Hepatocyte (in vitro differentiated cells): Measurements from ENCODE around the gene SEH1L. TPM values are rescaled to one million over a fixed set of nuclear protein-coding genes. Genes with fewer than 3 reads are reported as not detected.

Experiments
- DNase-seq: peaks from one replicate; pipeline ENCODE4 v3.0.0-alpha.2; 2016; ENCODE audit warnings: low spot score
- H2AFZ ChIP-seq: fragments of 200-600 bp; sonication (generic); 2 replicates; pipeline ENCODE4 v1.6.0; 2016; ENCODE audit warnings: antibody characterized with exemption, mild to moderate bottlenecking
- H3K27ac ChIP-seq: fragments of 200-600 bp; sonication (generic); 2 replicates; pipeline ENCODE4 v1.5.1; 2016; ENCODE audit warnings: mild to moderate bottlenecking
- H3K27me3 ChIP-seq: fragments of 200-600 bp; sonication (generic); 2 replicates; pipeline ENCODE4 v1.6.1; 2016
- H3K36me3 ChIP-seq: fragments of 200-600 bp; sonication (generic); replicated peaks from 2 replicates; pipeline ENCODE4 v1.5.1; 2016; ENCODE audit warnings: low read depth; ENCODE audit not compliant: insufficient read depth
- H3K4me1 ChIP-seq: fragments of 200-600 bp; sonication (generic); 2 replicates; pipeline ENCODE4 v1.5.1; 2016; ENCODE audit warnings: mild to moderate bottlenecking, moderate library complexity; ENCODE audit not compliant: insufficient read depth
- H3K4me2 ChIP-seq: fragments of 200-600 bp; sonication (generic); 2 replicates; pipeline ENCODE4 v1.6.0; 2016
- H3K4me3 ChIP-seq: fragments of 200-600 bp; sonication (generic); 2 replicates; pipeline ENCODE4 v1.5.1; 2016; ENCODE audit warnings: mild to moderate bottlenecking
- H3K79me2 ChIP-seq: fragments of 200-600 bp; sonication (generic); 2 replicates; pipeline ENCODE4 v1.6.0; 2017; ENCODE audit warnings: mild to moderate bottlenecking
- H3K9me2 ChIP-seq: fragments of 200-600 bp; sonication (generic); replicated peaks from 2 replicates; pipeline ENCODE4 v1.6.0; 2017; ENCODE audit warnings: mild to moderate bottlenecking; ENCODE audit not compliant: insufficient read depth
- H3K9me3 ChIP-seq: fragments of 200-600 bp; sonication (generic); 2 replicates; pipeline ENCODE4 v1.5.1; 2016; ENCODE audit warnings: low read depth, mild to moderate bottlenecking
- H4K20me1 ChIP-seq: fragments of 200-600 bp; sonication (generic); 2 replicates; pipeline ENCODE4 v1.6.0; 2016; ENCODE audit warnings: mild to moderate bottlenecking; ENCODE audit not compliant: insufficient read depth, poor library complexity, severe bottlenecking
- EZH2 ChIP-seq: fragments of 200-600 bp; sonication (generic); IDR thresholded peaks from 2 replicates; pipeline ENCODE4 v1.6.1; 2016; ENCODE audit warnings: antibody characterized with exemption, mild to moderate bottlenecking, borderline replicate concordance
- EZH2phosphoT487 ChIP-seq: fragments of 200-600 bp; sonication (generic); IDR thresholded peaks from one replicate; pipeline ENCODE4 v1.6.1; 2018; ENCODE audit warnings: antibody characterized with exemption, mild to moderate bottlenecking, low read depth, moderate library complexity; ENCODE audit not compliant: unreplicated experiment, severe bottlenecking
- WGBS: methylation state at CpG from one replicate; pipeline ENCODE4 v1.1.6; 2016; ENCODE audit warnings: low lambda C conversion rate; ENCODE audit errors: missing lambda C conversion rate; 5-methylcytosine and 5-hydroxymethylcytosine counted together
- polyA plus RNA-seq: library from polyadenylated mRNA; unstranded; fragments of >200 nt; fragmentation: Nextera tagmentation; extraction: Ambion mirVana; gene quantifications from 2 replicates; pipeline ENCODE4 v1.2.1, GENCODE V29; 2016
- total RNA-seq: library from RNA; depleted of rRNA; stranded (reverse); fragments of >200 nt; gene quantifications from 2 replicates; pipeline ENCODE4 v1.2.3, GENCODE V29; 2014
- TF ChIP-seq, protein P1 (sequence below): fragments of 200-600 bp; sonication (generic); IDR thresholded peaks from 2 replicates; pipeline ENCODE4 v1.5.1; 2016; ENCODE audit warnings: antibody characterized with exemption, mild to moderate bottlenecking; ENCODE audit not compliant: poor library complexity

SEH1L gene
- total and polyA plus RNA-seq, 2 experiments from 2014 or later = 24.0 to 25.8 TPM

DNA sequence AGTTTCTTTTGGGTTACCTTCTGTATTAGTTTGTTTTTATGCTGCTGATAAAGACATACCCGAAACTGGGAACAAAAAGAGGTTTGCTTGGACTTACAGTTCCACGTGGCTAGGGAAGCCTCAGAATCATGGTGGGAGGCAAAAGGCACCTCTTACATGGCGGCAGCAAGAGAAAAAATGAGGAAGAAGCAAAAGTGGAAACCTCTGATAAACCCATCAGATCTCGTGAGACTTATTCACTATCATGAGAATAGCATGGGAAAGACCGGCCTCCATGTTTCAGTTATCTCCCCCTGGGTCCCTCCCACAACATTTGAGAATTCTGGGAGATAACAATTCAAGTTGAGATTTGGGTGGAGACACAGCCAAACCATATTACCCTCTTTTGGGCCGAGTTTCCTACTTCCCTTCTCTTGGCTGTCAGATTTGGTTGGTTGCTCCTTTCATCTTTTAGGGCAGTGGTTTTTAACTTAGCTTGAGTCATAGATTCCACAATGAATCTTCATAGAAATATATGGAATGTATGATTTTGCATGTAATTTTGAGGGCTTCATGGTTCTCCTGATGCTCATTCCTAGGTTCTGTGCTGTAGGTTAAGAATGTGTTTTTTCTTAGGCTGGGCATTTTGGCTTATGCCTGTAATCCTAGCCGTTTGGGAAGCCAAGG lies 87.6 kb downstream of the SEH1L start:
- Histone ChIP-seq H3K4me2 (no peak overlapping the region), H3K36me3 (no peaks in the 10 kb centered on the region), H3K9me3 (no peaks in the 10 kb centered on the region), H3K27ac (no peak overlapping the region), H3K27me3 (no peaks in the 10 kb centered on the region), H3K4me3 (no peak overlapping the region), H3K9me2 (no peaks in the 10 kb centered on the region), H4K20me1 (no peaks in the 10 kb centered on the region), H3K79me2 (no peaks in the 10 kb centered on the region), H3K4me1 (no peaks in the 10 kb centered on the region), H2AFZ (no peak overlapping the region)
- no peak for DNase-seq
- WGBS = 93% methylated on average over 7 of the region's 7 CpGs
- TF ChIP-seq EZH2phosphoT487 = no peak
- TF ChIP-seq, protein P1, sequence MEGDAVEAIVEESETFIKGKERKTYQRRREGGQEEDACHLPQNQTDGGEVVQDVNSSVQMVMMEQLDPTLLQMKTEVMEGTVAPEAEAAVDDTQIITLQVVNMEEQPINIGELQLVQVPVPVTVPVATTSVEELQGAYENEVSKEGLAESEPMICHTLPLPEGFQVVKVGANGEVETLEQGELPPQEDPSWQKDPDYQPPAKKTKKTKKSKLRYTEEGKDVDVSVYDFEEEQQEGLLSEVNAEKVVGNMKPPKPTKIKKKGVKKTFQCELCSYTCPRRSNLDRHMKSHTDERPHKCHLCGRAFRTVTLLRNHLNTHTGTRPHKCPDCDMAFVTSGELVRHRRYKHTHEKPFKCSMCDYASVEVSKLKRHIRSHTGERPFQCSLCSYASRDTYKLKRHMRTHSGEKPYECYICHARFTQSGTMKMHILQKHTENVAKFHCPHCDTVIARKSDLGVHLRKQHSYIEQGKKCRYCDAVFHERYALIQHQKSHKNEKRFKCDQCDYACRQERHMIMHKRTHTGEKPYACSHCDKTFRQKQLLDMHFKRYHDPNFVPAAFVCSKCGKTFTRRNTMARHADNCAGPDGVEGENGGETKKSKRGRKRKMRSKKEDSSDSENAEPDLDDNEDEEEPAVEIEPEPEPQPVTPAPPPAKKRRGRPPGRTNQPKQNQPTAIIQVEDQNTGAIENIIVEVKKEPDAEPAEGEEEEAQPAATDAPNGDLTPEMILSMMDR = no peak
- no peak for TF ChIP-seq EZH2

DNA sequence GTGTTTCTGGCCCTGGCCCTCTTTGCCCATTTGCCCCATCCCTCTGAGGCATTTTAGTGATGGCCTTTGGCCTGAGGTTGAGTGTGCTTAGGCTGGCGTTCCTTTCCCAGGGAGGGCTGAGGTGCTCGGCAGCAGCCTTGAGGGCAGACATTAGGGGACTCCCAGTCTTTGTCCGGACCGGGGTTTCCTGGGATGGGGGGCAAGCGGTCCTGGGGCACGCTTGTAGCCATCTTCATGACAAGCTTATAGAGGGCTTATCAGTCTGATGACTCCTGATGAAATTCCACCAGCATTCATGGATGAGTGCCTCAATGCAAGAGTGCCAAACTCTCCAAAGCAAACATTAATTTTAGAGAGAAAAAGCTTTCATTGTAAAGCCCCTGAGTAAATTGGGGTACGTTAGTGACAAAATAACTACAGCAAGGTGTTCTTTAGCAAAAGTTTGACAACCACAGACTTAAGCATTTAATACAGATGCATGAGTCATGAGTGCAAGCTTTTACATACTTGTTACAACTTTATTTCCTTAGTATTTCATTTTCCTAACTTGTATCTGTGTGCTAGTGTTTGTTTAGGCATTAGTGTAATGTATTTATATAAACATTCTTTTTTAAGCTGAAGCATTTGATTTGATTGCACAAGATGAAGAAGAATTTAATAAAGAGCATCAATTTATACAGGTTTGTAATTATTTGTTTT lies 89.0 kb downstream of the SEH1L start:
- H2AFZ ChIP-seq = no peak overlapping the region
- no peaks in the 10 kb centered on the region for H3K79me2 ChIP-seq
- DNase-seq = no peak
- no peak overlapping the region for H3K4me2 ChIP-seq
- no peaks in the 10 kb centered on the region for H3K9me2 ChIP-seq
- TF ChIP-seq EZH2 (no peak), EZH2phosphoT487 (no peak)
- TF ChIP-seq, protein P1 = no peak
- H3K4me3 ChIP-seq = no peak overlapping the region
- WGBS = 84% methylated on average over 7 of the region's 7 CpGs
- no peaks in the 10 kb centered on the region for H3K9me3 ChIP-seq
- no peaks in the 10 kb centered on the region for H4K20me1 ChIP-seq
- no peak overlapping the region for H3K27ac ChIP-seq
- H3K36me3 ChIP-seq = no peaks in the 10 kb centered on the region
- no peaks in the 10 kb centered on the region for H3K4me1 ChIP-seq
- no peaks in the 10 kb centered on the region for H3K27me3 ChIP-seq

Other genes with a start within 250 kb of the SEH1L start
- gene CEP76, start 245.3 kb upstream of the SEH1L start, total RNA-seq = 10.0 and 11.9 TPM in 2 replicates
- 2.0 and 4.7 TPM in 2 replicates for gene CEP76, start 245.3 kb upstream of the SEH1L start, polyA plus RNA-seq
- 76.2 and 92.0 TPM in 2 replicates for gene PSMG2, start 245.0 kb upstream of the SEH1L start, total RNA-seq
- 76.2 and 79.4 TPM in 2 replicates for gene PSMG2, start 245.0 kb upstream of the SEH1L start, polyA plus RNA-seq
- gene PTPN2, start 63.8 kb upstream of the SEH1L start, total RNA-seq = 36.7 and 40.3 TPM in 2 replicates
- 30.5 and 32.0 TPM in 2 replicates for gene PTPN2, start 63.8 kb upstream of the SEH1L start, polyA plus RNA-seq
- gene CEP192, start 43.4 kb downstream of the SEH1L start, total RNA-seq = 16.5 and 17.4 TPM in 2 replicates
- gene CEP192, start 43.4 kb downstream of the SEH1L start, polyA plus RNA-seq = 7.9 and 9.8 TPM in 2 replicates